Memory B cell (primary cell): ENCODE data around the gene MYO9A.

ENCODE experiments used
- ATAC-seq: fragments of 150-1000 bp; cut with Tn5 transposase; 2 replicates; pipeline ENCODE4 v1.10.0; 2021; ENCODE audit warnings: low read depth, mild to moderate bottlenecking, moderate library complexity
- DNase-seq, 2 donors: peaks; one replicate each; pipeline ENCODE4 v3.0.0; 2022; ENCODE audit warnings: low spot score in 2 of 2
- H3K27ac Mint-ChIP-seq: one replicate; pipeline ENCODE4 v1.8.0; 2022; ENCODE audit warnings: mild to moderate bottlenecking, moderate library complexity, mixed read lengths
- H3K27me3 Mint-ChIP-seq: one replicate; pipeline ENCODE4 v1.8.0; 2022; ENCODE audit warnings: mixed read lengths
- H3K36me3 Mint-ChIP-seq: one replicate; pipeline ENCODE4 v1.8.0; 2022; ENCODE audit warnings: mild to moderate bottlenecking, mixed read lengths
- H3K4me1 Mint-ChIP-seq: one replicate; pipeline ENCODE4 v1.8.0; 2022; ENCODE audit warnings: mixed read lengths
- H3K4me3 Mint-ChIP-seq: one replicate; pipeline ENCODE4 v1.8.0; 2022; ENCODE audit warnings: mild to moderate bottlenecking, moderate library complexity, mixed read lengths
- H3K9me3 Mint-ChIP-seq: one replicate; pipeline ENCODE4 v1.8.0; 2022; ENCODE audit warnings: mixed read lengths

Gene MYO9A

DNA sequence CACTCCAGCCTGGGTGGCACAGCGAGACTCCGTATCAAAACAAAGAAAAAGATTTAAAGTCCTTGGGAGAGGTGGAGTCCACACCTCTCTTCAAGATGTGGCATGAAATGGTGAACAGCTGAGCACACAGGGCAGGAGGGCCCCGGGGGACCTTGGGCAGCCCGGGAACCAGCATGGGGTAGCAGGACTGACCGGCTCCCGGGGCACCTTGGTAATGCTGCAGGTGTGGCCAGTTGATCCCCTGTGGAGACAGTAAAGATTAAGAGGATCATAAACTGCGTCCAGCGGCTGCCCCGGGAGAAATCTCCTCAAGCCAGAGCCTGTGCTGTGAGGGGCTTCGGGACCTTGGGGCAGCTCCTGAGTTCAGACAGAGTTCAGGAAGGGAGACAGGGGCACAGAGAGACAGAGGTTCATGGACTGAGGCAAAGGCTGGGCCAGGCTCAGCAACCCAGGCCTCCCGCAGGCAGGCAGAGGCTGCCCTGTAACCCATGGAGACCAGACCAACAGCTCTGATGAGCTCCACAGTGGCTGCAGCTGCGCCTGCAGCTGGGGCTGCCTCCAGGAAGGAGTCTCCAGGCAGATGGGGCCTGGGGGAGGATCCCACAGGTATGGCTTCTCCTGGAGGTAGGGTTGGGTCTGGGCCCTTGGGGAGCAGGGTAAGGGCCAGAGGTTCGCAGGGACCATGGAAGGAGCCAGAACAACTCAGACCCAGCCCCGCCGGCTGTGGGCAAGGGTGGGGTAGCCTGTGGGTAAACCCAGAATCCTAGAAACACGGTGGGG, 307.5 kb downstream of the MYO9A start, which contains the start of gene NR2E3:
NR2E3 (plus strand) TSS at position 299 of the 780 bp plus-strand sequence; CDS start at position 489, 190 bp downstream.
- ATAC-seq (no peak), DNase-seq (no peak)
- no peaks in the 10 kb centered on the region for H3K4me1 Mint-ChIP-seq
- H3K27ac Mint-ChIP-seq = no peak within 1 kb of the TSS
- H3K9me3 Mint-ChIP-seq = no peaks in the 10 kb centered on the region
- no peaks in the 10 kb centered on the region for H3K36me3 Mint-ChIP-seq
- no peak within 1 kb of the TSS for H3K4me3 Mint-ChIP-seq
- H3K27me3 Mint-ChIP-seq = peaks cover 3% of the 10 kb centered on the region

- no peak overlapping the region for H3K4me3 Mint-ChIP-seq
- H3K9me3 Mint-ChIP-seq = no peaks in the 10 kb centered on the region
- peaks cover 3% of the 10 kb centered on the region for H3K4me1 Mint-ChIP-seq
Measured at GRCh38 chr15:71809346-71809745, 308.6 kb downstream of the MYO9A start.

GRCh38 chr15:71808311-71809020, 309.5 kb downstream of the MYO9A start:
- no peak for ATAC-seq
- no peak for DNase-seq
- Mint-ChIP-seq H3K9me3 (no peaks in the 10 kb centered on the region), H3K27me3 (peaks cover 3% of the 10 kb centered on the region), H3K36me3 (no peaks in the 10 kb centered on the region), H3K4me3 (no peak overlapping the region), H3K27ac (no peak overlapping the region), H3K4me1 (peaks cover 3% of the 10 kb centered on the region)

More at GRCh38 chr15:71809346-71809745, 308.6 kb downstream of the MYO9A start:
- H3K27me3 Mint-ChIP-seq = peaks cover 3% of the 10 kb centered on the region
- DNase-seq = no peak
- no peak for ATAC-seq
- no peaks in the 10 kb centered on the region for H3K36me3 Mint-ChIP-seq
- no peak overlapping the region for H3K27ac Mint-ChIP-seq

DNA sequence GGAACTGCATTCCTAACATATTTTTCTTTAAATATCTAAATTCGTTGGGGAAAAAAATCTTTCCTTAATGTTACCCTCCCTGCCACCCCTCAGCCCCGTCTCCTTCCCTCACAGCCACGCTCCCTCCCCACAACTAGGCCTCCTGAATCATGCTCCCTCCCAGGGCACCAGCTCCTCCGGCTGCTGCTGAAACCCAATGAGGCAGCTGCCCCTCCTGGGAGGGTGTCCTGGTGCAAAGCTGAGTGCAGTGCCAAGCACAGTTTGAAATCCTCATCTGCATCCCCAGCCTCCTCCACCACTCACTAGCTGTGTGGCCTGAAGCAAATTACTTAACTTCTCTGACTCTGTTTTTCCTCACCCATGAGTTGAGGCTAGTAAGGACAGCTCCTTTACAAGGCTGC, 310.3 kb downstream of the MYO9A start:
- Mint-ChIP-seq H3K4me3 (no peak overlapping the region), H3K27ac (no peak overlapping the region), H3K36me3 (no peaks in the 10 kb centered on the region), H3K9me3 (no peaks in the 10 kb centered on the region), H3K4me1 (peaks cover 3% of the 10 kb centered on the region), H3K27me3 (peaks cover 3% of the 10 kb centered on the region)
- DNase-seq = no peak
- ATAC-seq = no peak

DNA sequence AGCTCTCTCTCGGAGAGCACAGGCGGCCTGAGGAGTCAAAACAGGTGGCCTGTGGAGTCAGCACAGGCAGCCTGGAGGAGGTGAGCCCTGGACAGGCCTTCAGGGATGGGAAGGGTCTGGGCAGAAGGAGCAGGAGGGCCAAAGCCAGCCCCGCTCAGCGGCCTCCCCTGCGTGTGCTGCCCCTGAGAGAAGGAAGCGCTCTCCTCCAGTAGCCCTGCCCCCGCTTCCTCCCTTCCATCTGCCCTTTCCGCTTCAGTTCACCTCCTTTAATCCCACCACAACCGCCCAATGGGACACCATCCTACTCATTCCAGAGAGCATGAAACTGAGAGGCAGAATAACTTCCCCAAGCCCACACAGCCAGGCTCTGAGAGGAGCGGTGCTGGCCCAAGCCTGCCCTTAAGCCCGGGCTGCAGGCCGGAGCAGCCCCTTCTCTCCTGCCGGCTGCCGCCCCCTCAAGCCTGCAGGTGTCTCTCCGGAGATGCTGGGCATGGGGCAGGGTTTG, 310.8 kb downstream of the MYO9A start:
- H3K9me3 Mint-ChIP-seq = no peaks in the 10 kb centered on the region
- DNase-seq = no peak
- peaks cover 3% of the 10 kb centered on the region for H3K4me1 Mint-ChIP-seq
- H3K27me3 Mint-ChIP-seq = peaks cover 5% of the 10 kb centered on the region
- no peak overlapping the region for H3K27ac Mint-ChIP-seq
- no peak overlapping the region for H3K4me3 Mint-ChIP-seq
- H3K36me3 Mint-ChIP-seq = no peaks in the 10 kb centered on the region
- no peak for ATAC-seq

DNA sequence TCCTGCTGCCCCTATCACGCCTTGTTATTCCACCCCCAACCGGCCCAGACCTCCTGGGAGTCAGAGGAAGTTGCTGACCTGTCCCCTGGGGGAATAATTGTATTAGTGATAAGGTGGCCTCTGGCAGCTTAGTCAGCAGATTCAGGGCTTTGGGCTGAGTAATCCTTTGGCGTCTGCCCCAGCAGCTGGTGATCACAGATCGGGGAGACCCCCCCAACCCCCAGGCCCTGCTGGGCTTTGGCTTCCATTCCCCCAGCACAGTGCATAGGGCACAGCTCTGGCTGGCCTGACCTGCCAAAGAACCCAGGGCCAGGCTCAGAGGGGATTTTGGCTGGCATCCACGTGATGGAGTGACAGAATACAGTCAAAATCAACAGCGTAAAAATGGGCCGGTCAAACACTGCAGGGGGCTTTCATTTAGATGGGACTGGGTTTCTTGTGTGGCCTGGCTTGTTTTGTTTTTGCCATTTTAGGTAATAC, 311.5 kb downstream of the MYO9A start:
- no peak for ATAC-seq
- DNase-seq = no peak
- no peak overlapping the region for H3K27ac Mint-ChIP-seq
- H3K27me3 Mint-ChIP-seq = peaks cover 7% of the 10 kb centered on the region
- H3K4me3 Mint-ChIP-seq = no peak overlapping the region
- H3K36me3 Mint-ChIP-seq = no peaks in the 10 kb centered on the region
- H3K4me1 Mint-ChIP-seq = peaks cover 3% of the 10 kb centered on the region
- no peaks in the 10 kb centered on the region for H3K9me3 Mint-ChIP-seq

GRCh38 chr15:71804695-71805470, 313.1 kb downstream of the MYO9A start:
- no peak for DNase-seq
- H3K9me3 Mint-ChIP-seq = no peaks in the 10 kb centered on the region

DNA sequence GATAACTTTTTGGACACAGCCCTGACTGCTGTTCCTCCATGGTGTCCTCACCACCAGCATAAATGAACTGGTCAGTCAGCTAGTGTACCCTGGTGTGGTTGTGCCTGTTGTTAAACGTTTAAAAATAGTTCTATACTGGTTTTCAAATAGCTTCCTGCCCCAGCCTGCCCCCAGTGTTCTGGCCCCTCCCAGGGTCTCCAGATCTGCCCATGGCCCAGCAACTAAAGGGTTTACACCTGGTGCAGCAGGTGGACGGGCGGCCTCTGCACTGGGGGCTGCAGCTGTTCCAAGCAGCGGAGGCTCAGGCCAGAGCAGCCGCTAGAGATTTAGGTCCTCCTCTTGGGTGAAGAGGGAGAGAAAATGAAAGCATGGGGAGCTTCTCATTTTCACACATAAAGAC, 313.7 kb downstream of the MYO9A start:
- H3K36me3 Mint-ChIP-seq = peaks cover 2% of the 10 kb centered on the region
- DNase-seq = no peak
- ATAC-seq = no peak
- H3K4me3 Mint-ChIP-seq = peak overlapping the region; percentile 27
- no peaks in the 10 kb centered on the region for H3K9me3 Mint-ChIP-seq
- H3K27ac Mint-ChIP-seq = no peak overlapping the region
- H3K27me3 Mint-ChIP-seq = peaks cover 17% of the 10 kb centered on the region
- peaks cover 3% of the 10 kb centered on the region for H3K4me1 Mint-ChIP-seq

More at GRCh38 chr15:71804695-71805470, 313.1 kb downstream of the MYO9A start:
- Mint-ChIP-seq H3K4me3 (no peak overlapping the region), H3K27ac (no peak overlapping the region), H3K36me3 (peaks cover 2% of the 10 kb centered on the region), H3K27me3 (peaks cover 17% of the 10 kb centered on the region), H3K4me1 (peaks cover 3% of the 10 kb centered on the region)
- no peak for ATAC-seq

DNA sequence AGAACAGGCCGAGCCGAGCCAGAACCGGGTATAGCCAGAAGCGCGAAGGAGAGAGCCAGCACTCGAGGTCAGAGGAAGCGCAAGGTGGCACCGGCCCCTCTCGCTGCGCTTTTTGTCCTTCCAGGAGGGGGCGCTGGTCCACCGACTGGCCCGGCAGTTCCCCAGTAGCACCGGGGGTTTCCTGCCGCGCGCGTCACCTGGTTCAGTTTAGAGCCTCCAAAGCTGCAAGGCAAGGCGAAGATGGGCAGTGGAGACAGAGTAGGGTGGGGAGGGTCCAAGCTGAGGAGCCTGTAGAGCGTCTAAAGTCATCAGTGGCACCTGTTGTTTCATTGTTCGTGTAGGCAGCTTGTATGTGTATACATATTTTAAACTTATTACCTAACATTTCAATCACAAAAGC, 315.2 kb downstream of the MYO9A start:
- H3K36me3 Mint-ChIP-seq = peaks cover 2% of the 10 kb centered on the region
- no peak overlapping the region for H3K4me3 Mint-ChIP-seq
- peaks cover 20% of the 10 kb centered on the region for H3K27me3 Mint-ChIP-seq
- peaks cover 3% of the 10 kb centered on the region for H3K4me1 Mint-ChIP-seq
- ATAC-seq = peak; percentile 52
- no peaks in the 10 kb centered on the region for H3K9me3 Mint-ChIP-seq
- DNase-seq = no peak
- H3K27ac Mint-ChIP-seq = no peak overlapping the region

GRCh38 chr15:71801935-71802655, 315.9 kb downstream of the MYO9A start:
- DNase-seq (no peak), ATAC-seq (no peak)
- peaks cover 19% of the 10 kb centered on the region for H3K27me3 Mint-ChIP-seq

DNA sequence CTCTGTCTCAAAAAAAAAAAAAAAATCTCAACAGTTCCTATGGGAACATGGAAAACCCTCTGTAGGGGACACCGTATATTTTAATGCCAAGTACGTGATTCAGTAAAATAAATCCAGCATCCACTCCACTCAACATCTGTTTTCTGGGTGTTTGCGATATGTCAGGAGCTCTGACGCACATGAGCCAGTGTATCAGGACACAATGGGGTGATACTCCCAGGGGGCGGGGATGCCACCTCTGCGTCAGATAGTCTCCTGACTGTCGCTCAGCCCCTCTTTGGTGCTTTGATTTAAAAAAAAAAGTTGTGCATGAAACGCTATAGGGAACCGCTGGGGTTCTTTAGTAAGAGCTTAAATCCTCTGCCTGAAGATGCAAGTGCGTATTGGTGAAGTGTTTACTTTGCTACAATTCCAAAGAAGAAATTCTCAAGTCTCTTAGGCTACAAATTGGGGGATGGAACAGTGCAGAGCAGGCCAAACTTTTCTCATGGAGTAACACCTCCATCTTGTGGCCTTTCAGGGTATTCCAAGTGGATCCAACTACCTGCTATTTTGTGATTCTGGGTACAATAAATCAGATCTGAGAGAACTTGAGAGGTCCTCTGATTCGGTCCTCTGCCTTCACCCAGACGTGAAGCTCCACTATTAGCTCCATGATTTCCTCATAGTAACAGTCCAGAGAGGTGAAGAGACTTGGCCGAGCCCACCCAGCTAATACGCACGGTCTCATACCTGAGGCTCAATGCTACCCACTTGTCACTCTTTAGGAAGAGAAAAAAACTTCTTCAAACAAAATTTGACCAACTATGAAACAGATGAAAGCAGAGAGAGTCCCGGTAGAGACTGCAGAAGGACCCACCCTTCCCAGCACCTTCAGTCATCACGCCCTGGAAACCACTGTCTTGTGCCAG, 316.9 kb downstream of the MYO9A start:
- Mint-ChIP-seq H3K4me1 (peaks cover 3% of the 10 kb centered on the region), H3K9me3 (no peaks in the 10 kb centered on the region), H3K4me3 (no peak overlapping the region), H3K27ac (no peak overlapping the region), H3K27me3 (peaks cover 19% of the 10 kb centered on the region), H3K36me3 (peaks cover 2% of the 10 kb centered on the region)
- no peak for DNase-seq
- no peak for ATAC-seq

More at GRCh38 chr15:71801935-71802655, 315.9 kb downstream of the MYO9A start:
- Mint-ChIP-seq H3K36me3 (peaks cover 2% of the 10 kb centered on the region), H3K4me1 (peaks cover 3% of the 10 kb centered on the region), H3K9me3 (no peaks in the 10 kb centered on the region), H3K4me3 (no peak overlapping the region), H3K27ac (no peak overlapping the region)

- ATAC-seq = no peak
Measured at GRCh38 chr15:71800190-71800589, 317.8 kb downstream of the MYO9A start.

More at GRCh38 chr15:71800190-71800589, 317.8 kb downstream of the MYO9A start:
- Mint-ChIP-seq H3K4me3 (no peak overlapping the region), H3K4me1 (peaks cover 3% of the 10 kb centered on the region), H3K9me3 (no peaks in the 10 kb centered on the region), H3K27me3 (peaks cover 17% of the 10 kb centered on the region), H3K36me3 (peaks cover 2% of the 10 kb centered on the region), H3K27ac (no peak overlapping the region)
- no peak for DNase-seq
